Activated CD4-positive, alpha-beta T cell treated with anti-CD3 and anti-CD28 coated beads for 48 hours (primary cell): Measurements from ENCODE around the gene OR2A25.
"Not testable (repeated sequence)": the region's sequence is repeated elsewhere in the genome, so short reads cannot be mapped to it uniquely, and the experiment has no call there.

Experiments
- DNase-seq: peaks from one replicate; pipeline ENCODE4 v3.0.0-alpha.2; 2020

Gene OR2A25

DNA sequence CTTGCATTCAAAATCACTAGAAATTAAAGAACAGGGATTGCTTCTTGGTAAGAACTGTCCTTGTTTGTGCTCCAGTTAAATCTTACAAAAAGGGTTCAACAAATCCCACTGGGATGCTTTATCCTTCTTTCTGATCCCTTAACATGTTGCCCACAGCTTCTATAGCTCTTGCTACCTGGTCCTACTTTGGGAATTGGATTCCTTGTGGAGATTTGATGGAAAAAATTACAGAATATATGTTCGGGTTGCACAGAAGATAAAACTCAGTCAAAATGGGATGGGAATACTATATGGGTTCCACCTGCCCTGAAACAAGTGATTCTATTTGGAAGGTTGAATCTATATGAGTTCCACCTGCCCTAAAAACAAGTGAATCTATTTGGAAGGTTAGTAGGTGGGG lies at the start of gene OR2A25:
Gene OR2A25, plus strand, starts transcription at position 301 of the 400 bp plus-strand sequence. CDS start 4,409 bp downstream, outside the sequence.
- no peak for DNase-seq

DNA sequence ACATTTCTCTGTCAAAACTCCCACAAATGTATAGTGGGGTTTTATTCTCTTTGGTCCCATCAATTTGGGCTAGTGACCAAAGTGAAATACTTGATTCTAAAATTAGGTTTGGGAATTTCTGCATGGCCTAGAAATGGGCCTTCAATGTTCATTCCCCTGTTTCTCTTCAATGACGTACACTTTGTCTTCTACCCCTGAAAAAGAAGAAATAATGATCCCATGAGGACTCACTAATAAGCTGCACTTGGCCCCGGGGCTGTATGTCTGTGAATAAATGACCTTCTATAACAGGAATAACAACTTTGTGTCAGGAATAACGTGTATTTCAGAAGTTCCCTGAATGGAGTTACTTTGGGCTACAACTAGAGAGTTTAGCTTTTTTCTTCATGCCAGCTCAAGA lies 49.3 kb upstream of the OR2A25 start:
- no peak for DNase-seq

DNA sequence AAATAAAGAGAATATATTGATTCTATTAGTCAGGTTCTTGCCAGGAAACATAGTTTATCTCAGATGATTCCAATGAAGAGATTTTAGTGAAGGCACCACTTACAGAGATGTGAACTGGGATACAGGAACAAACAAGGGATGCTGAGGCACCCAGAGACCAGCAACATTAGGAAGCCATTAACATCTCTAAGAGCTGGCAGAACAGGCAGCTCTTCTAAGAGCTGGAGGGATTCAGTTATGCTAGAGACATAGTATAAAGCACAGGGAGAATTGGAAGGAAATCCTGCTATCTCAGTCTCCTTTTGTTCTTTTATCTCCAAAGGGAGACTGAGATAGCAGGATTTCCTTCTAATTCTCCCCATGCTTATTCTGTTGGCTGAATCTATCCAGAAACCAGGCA lies 47.4 kb upstream of the OR2A25 start:
- DNase-seq, result no peak

DNA sequence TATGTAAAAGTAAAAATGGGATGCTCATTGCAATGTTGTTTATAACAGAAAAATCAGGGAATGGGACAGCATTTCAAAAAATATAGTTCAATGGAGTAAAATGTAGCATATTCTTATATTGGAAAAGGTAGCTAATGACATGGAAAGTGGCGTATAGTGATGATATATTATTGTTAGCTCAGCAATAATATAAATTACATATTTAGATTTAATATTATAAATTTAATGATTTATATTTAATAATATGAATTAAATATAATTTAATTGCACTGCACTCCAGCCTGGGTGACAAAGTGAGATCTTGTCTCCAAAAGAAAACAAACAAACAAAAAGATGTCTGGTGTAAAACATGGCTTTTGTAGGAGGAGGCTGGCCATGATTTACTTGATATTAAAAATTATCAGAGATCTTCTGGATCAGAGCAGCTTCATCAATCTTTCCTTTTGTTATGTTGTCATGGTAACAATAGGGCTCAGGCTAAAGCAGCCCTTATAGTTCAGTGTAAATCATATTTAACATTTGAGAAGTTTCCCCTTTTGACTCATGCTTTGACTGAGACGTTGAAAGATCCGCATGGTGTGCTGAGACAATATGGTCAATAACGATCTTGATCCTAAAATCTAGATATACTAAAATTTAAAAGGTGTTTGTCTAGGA lies 46.3 kb upstream of the OR2A25 start:
- DNase-seq, result no peak

GRCh38 chr7:144024213-144024612 lies 45.4 kb upstream of the OR2A25 start:
- DNase-seq, result no peak

GRCh38 chr7:144026203-144026883 lies 43.3 kb upstream of the OR2A25 start:
- DNase-seq, result no peak

DNA sequence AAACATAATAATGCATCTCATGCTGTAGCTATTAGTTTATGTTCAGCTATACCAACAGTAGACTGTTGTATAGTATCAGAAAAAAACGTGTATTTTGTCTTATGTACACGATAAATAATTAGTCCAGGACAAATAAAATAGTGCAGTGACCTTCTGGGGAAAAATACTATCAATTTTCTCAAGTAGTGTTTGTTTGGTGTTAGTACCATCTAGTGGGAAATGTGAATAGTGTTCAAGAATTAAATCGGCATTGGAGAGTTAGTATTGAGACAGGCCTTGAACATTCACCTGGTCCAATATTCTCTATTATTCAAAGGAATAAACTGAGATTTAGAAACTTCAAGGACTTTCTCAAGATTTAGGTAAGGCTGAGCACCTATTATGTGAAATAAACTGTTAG lies 42.5 kb upstream of the OR2A25 start:
- DNase-seq, result no peak

DNA sequence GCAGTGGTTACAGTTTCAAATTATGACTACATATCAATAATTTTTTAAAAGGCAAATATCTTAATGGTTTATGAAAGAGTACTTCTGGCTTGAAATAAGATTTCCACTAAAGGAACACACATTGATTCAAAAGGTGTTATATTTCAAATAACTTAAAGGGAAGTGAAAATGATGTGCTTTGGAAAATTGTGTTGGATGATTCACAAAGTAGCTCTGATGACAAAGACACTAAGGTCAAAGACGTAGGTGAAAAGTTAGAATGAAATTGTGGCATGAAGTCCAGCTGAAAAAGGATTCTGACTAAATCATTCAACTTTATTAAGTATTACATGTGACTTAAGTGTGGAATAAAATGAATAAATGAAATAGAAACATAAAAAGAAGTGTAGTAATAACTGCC lies 41.6 kb upstream of the OR2A25 start:
- no peak for DNase-seq

DNA sequence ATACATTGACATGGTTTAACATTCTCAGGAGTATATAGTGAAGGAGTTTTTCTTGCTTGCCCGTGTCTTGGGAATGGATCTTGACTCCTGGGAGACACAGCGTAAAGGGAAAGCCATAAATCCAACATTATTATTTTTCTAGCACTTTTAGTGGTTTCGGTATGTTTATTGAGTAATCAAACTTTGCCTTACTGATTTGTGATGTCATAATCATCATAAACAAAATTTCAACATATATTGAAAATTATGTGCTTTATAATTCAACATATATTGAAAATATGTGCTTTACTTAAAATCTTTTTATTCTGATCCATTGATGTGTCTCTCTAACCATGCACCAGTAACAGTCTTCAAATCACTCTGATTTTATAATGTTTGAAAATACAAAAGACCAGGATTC lies 41.1 kb upstream of the OR2A25 start:
- no peak for DNase-seq

DNA sequence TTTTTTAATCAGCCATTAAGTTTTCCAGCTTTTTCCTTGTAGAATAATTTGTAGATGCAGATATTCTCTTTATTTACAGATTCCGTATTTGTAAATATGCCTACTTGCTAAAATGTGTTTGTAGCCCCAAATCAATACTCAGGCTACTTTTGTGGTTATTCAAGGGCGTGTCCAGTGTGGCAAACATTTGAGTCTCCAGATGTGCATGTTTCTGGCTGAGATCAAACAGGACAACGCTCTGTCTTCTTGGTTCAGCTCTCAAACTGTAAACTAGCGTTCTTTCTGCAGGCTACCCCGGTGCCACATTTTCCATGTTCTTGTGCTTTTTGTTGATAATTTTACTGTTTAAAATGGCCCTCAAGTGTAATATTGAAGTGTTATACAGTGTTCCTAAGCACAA lies 37.1 kb upstream of the OR2A25 start:
- no peak for DNase-seq

DNA sequence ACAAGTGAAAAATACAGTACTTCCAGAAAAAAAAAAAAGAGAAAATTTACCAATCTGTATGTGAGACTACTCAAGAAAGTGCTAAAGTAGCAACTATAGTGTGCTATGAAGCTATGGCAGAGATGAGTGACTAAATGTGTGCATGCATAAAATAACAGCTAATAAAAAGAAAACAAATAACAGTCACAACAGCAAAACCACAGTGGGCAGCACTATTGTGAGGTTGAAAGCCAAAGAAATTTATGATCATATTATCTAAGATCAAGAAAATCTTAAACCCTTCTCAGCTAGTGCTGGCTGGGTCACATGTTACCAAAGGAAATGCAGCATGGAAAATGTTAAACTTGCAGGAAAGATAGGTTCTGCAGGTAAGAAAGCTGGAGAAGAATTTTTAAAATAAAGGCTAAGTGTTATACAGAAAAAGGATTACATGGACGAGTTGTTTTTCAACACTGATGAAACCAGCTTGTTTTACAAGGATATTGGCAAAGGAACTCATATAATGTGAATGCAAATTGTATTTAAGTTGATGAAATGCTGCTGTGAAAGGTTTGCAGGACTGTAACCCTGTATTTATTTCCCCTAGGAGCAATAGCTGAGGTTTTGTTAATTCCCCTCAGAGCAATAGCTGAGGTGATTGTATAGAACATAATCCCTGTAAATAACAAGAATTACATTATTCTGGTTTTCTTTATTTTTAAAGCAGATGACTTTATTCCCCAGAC lies 36.5 kb upstream of the OR2A25 start:
- DNase-seq, result no peak

DNA sequence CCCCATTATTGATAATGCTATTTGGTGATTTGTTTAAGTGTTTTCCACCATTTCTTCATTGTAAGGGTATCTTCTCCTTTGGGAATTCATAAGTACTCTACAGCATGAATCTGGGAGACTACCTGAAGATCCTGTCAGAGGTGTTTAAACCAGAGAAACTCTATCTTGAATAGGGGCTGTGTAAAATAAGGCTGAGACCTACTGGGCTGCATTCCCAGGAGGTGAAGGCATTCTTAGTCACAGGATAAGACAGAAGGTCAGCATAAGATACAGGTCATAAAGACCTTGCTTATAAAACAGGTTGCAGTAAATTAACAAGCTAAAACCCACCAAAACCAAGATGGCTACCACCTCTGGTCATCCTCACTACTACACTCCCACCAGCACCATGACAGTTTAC lies 34.2 kb upstream of the OR2A25 start:
- DNase-seq, result no peak

DNA sequence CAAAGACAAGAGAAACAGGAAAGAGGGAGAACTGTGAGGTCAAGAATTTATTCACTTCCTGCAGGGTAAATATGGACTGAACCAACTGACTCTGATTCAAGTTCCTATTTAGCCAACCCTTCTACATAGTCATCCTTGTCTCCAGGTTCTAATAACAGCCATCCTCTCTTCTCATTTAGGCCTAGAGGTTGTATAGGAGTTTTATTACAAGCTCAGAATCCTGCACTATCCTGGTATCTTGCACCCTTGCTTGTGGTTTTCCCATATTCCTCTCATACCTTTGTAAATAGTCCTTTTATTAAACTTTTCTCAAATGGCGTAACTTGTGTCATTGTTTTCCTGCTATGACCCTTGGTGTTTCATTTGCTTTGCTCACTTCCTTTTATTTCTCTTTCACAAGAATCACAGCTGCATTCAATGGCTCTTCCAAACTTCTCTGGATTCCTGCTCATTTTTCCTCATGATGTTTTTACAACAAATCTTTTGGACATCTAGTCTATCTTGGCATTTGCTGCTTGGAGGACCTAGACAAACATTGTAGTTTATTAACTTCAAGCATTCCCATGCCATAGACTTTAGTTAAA lies 33.2 kb upstream of the OR2A25 start:
- DNase-seq, result no peak

GRCh38 chr7:144037414-144038035 lies 32.1 kb upstream of the OR2A25 start:
- DNase-seq, result no peak

DNA sequence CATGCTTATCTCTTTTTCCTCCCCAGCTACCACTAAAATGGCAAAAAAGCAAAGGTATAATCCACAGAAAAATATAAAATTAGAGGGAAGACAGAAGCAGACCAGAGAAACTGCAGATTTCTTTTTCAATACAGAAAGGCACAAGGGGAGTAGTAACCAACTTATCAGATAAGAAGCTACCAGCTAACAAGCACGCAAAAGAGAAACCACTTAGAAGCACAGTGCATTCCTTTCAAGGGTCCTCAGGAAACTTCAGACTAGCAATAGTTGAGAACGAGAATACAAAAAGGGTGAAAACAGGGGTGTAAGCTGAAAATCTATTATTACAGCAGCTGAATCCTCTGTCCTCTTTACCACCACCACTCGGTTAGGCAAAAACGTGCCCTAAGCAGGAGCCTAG lies 30.7 kb upstream of the OR2A25 start:
- DNase-seq, result no peak

- no peak for DNase-seq
These were observed 21.0 kb upstream of the OR2A25 start, which contains the start of gene OR2A5 for GRCh38 chr7:144048648-144049047. Gene OR2A5, plus strand, starts transcription at chr7:144048948. Its CDS starts 1,454 bp downstream, at chr7:144050402.

DNA sequence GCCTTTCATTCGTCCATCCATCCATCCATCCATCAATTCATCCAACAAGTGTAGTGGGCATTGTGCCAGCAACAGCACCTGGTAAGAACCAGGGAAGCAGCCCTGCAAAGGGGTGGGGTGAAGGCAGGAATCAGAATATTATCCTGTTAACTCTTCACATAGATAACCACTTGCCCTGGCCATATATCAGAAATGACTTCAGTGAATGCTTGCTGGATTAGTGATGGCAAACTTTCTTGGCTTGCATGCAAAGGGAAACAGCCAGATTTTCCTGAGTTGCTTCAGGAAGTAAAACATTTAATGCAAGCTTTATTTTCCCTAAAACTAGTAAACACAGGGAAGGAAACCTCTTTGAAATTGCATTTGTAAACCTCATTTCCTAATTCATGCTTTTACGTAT lies 20.1 kb upstream of the OR2A25 start:
- DNase-seq, result no peak

DNA sequence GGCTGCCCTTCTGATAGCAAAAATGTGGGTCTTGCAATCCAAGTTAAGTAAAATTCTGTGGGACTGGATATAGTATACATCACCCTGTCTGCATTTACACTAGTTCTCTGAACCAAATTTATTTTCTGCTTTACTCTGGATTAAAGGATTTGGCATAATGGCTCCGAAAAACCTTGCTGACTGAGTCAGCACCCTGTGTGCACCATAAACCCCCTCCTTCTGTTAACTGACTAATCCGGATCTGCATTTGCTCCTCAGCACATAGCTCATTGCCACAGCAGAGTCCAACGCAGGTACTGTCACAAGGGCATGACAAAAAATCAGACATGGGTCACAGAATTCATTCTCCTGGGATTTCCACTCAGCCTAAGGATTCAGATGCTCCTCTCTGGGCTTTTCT lies 19.5 kb upstream of the OR2A25 start:
- DNase-seq, result no peak

- not testable (repeated sequence) for DNase-seq
These were observed 18.7 kb upstream of the OR2A25 start for GRCh38 chr7:144050884-144051283.

DNA sequence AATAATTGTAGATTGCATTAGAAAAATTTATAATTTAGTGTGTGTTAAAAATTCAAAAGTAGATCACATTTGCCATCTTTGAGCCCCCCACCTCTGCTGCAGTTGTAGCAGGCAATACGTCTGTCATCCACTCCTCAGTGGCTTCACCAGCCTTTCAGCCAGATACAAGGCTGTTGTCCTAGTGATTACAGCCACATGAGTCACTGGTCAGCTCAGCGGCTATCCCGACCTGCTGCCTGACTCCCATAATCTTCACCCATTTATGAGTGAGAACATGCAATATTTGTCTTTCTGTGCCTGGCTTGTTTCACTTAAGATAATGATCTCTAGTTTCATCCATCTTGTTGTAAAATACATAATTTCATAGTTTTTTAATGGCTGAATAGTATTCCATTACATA lies 11.7 kb upstream of the OR2A25 start:
- no peak for DNase-seq

GRCh38 chr7:144063710-144064109 lies 5.9 kb upstream of the OR2A25 start:
- DNase-seq, result no peak

GRCh38 chr7:144069953-144070352 lies 342 bp downstream of the OR2A25 start:
- no peak for DNase-seq

DNA sequence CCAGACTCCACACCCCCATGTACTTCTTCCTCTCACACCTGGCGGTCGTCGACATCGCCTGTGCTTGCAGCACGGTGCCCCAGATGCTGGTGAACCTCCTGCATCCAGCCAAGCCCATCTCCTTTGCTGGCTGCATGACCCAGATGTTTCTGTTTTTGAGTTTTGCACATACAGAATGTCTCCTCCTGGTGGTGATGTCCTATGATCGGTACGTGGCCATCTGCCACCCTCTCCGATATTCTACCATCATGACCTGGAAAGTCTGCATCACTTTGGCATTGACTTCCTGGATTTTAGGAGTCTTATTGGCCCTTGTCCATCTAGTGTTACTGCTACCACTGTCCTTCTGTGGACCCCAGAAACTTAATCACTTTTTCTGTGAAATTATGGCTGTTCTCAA lies 4.8 kb downstream of the OR2A25 start:
- no peak for DNase-seq
